ENCODE data around the gene LRMDA. TPM values are rescaled to one million over a fixed set of nuclear protein-coding genes. Genes with fewer than 3 reads are reported as not detected.

The LRMDA gene
- total and polyA plus RNA-seq, 2 of the 8 experiments (the other 6 are each of a cell fraction or from before 2014, with no cell fraction given): 0.86 to 2.8 TPM

- Histone ChIP-seq H3K56ac (replicated peaks; ENCODE audit: insufficient read length, low read depth, low read length) (no peak overlapping the region), H3K4me3 (ENCODE audit: extremely low read depth in 1 of 4, insufficient read depth in 2 of 4, low read depth in 3 of 4, low read length in 4 of 4) (no peak overlapping the region), H3K4ac (replicated peaks; ENCODE audit: insufficient read length, low read depth, low read length) (no peak overlapping the region), H3K27ac (ENCODE audit: low read depth, low read length) (no peak overlapping the region), H3K23me2 (ENCODE audit: low read depth, low read length) (no peaks in the 10 kb centered on the region), H2BK120ac (replicated peaks; ENCODE audit: low read depth, low read length) (no peak overlapping the region), H2BK15ac (ENCODE audit: low read length) (no peak overlapping the region), H3K14ac (ENCODE audit: insufficient read length) (no peak overlapping the region), H3K79me2 (ENCODE audit: control insufficient read depth in 1 of 2, insufficient read depth in 2 of 2, low read length in 2 of 2) (no peaks in the 10 kb centered on the region), H3K9ac (replicated peaks in 1 of 4; ENCODE audit: extremely low read depth in 1 of 4, low read depth in 3 of 4, low read length in 3 of 4) (no peak overlapping the region), H3K18ac (ENCODE audit: extremely low read depth, low read length) (no peak overlapping the region), H2BK20ac (ENCODE audit: low read length) (no peak overlapping the region), H3K4me2 (ENCODE audit: insufficient read depth in 1 of 2, low read depth in 2 of 2, low read length in 2 of 2) (no peak overlapping the region), H3K79me1 (ENCODE audit: low read depth, low read length) (no peaks in the 10 kb centered on the region), H3K27me3 (replicated peaks in 1 of 4; ENCODE audit: control insufficient read depth in 3 of 4, extremely low read depth in 1 of 4, insufficient read depth in 3 of 4, low read length in 3 of 4) (peaks cover 0 to 1% (median 0%) of the 10 kb centered on the region in 4 experiments; a peak in 1 of 7 replicates), H2AK5ac (ENCODE audit: low read depth, low read length) (no peak overlapping the region), H4K91ac (replicated peaks; ENCODE audit: insufficient read length, low read length) (no peak overlapping the region), H3K4me1 (replicated peaks in 1 of 4; ENCODE audit: control insufficient read depth in 3 of 4, insufficient read depth in 4 of 4, low read length in 3 of 4) (peaks cover 0 to under 1% (median 0%) of the 10 kb centered on the region in 4 experiments; a peak in 2 of 7 replicates), H2BK5ac (ENCODE audit: low read depth, low read length) (no peak overlapping the region), H2AFZ (ENCODE audit: low read length) (no peak overlapping the region), H3K36me3 (ENCODE audit: control insufficient read depth in 2 of 4, insufficient read depth in 4 of 4, low read length in 3 of 4) (no peaks in the 10 kb centered on the region; a peak in 1 of 8 replicates), H3K9me3 (ENCODE audit: insufficient read depth in 2 of 2, low read depth in 1 of 2, low read length in 1 of 2) (peaks cover 10 to 11% of the 10 kb centered on the region in 2 experiments; a peak in 2 of 4 replicates), H3K23ac (ENCODE audit: insufficient read length) (no peak overlapping the region), H2BK12ac (ENCODE audit: low read depth, low read length) (no peak overlapping the region), H4K8ac (ENCODE audit: extremely low read depth, insufficient read depth, low read length) (no peak overlapping the region), H4K5ac (ENCODE audit: insufficient read length, low read depth, low read length) (no peak overlapping the region), H4K20me1 (replicated peaks in 1 of 2; ENCODE audit: control insufficient read depth in 1 of 2, insufficient read depth in 2 of 2, low read length in 2 of 2) (no peaks in the 10 kb centered on the region)
- ChIA-PET POLR2A (ENCODE audit: partially characterized antibody) (no interaction called here), CTCF (ENCODE audit: partially characterized antibody) (interaction anchor here (0.6 to 4.7 kb wide), 15 partner anchors 11 to 275 kb away, joined by 3 to 44 read pairs (median 5); no protein-coding TSS in a partner anchor)
- 87% methylated on average over 2 of the region's 2 CpGs; no CpG with 5 or more reads in 1 of the 2 experiments for WGBS, 2 experiments (ENCODE audit: extremely low coverage in 1 of 2, insufficient coverage in 1 of 2, insufficient read length in 1 of 2, insufficient replicate concordance in 2 of 2, low coverage in 1 of 2, low lambda C conversion rate in 2 of 2, missing lambda C conversion rate in 1 of 2)
- DNase-seq (ENCODE audit: low read depth in 1 of 2, low spot score in 2 of 2) (no peak), FAIRE-seq (no peak)
- TF ChIP-seq EP300 (IDR thresholded peaks at IDR 0.05; ENCODE audit: borderline replicate concordance in 1 of 2, low read depth in 2 of 2, low read length in 2 of 2): no peak
- TF ChIP-seq RFX5 (IDR thresholded peaks at IDR 0.05; ENCODE audit: borderline replicate concordance, low read depth, low read length): no peak
- no peak for TF ChIP-seq YY1 (IDR thresholded peaks at IDR 0.05; ENCODE audit: low read depth, low read length)
- no peak for TF ChIP-seq POLR2AphosphoS5 (IDR thresholded peaks at IDR 0.05; ENCODE audit: low read depth, low read length)
- no peak for TF ChIP-seq HDAC6 (IDR thresholded peaks at IDR 0.05; ENCODE audit: low read depth, low read length)
- no peak for TF ChIP-seq CBX5 (IDR thresholded peaks at IDR 0.05; ENCODE audit: low read depth, low read length)
- TF ChIP-seq FOSL1 (IDR thresholded peaks at IDR 0.05; ENCODE audit: insufficient read depth, low read depth, low read length): no peak
- no peak for TF ChIP-seq CTBP2 (IDR thresholded peaks at IDR 0.05; ENCODE audit: borderline replicate concordance, insufficient read depth, insufficient read length, low read length)
- no peak for TF ChIP-seq ATF3 (IDR thresholded peaks at IDR 0.05; ENCODE audit: insufficient read depth, low read depth, low read length)
- no peak for TF ChIP-seq SP1 (IDR thresholded peaks at IDR 0.05; ENCODE audit: low read depth, low read length)
- TF ChIP-seq NANOG (IDR thresholded peaks at IDR 0.05; ENCODE audit: insufficient read depth, low read depth, low read length, poor library complexity, severe bottlenecking): no peak
- no peak for TF ChIP-seq GABPA (IDR thresholded peaks at IDR 0.05; ENCODE audit: borderline replicate concordance, insufficient read depth, low read length)
These were observed 606.2 kb downstream of the LRMDA start for GRCh38 chr10:76037531-76038155.
